CD4-positive, alpha-beta T cell treated with Interleukin-4 for 1 hour (primary cell): ENCODE results near the gene METTL1.

ENCODE experiments used
- DNase-seq, 2 donors: peaks; one replicate each; pipeline ENCODE4 v3.0.0-alpha.2; 2020 to 2022

METTL1 gene

DNA sequence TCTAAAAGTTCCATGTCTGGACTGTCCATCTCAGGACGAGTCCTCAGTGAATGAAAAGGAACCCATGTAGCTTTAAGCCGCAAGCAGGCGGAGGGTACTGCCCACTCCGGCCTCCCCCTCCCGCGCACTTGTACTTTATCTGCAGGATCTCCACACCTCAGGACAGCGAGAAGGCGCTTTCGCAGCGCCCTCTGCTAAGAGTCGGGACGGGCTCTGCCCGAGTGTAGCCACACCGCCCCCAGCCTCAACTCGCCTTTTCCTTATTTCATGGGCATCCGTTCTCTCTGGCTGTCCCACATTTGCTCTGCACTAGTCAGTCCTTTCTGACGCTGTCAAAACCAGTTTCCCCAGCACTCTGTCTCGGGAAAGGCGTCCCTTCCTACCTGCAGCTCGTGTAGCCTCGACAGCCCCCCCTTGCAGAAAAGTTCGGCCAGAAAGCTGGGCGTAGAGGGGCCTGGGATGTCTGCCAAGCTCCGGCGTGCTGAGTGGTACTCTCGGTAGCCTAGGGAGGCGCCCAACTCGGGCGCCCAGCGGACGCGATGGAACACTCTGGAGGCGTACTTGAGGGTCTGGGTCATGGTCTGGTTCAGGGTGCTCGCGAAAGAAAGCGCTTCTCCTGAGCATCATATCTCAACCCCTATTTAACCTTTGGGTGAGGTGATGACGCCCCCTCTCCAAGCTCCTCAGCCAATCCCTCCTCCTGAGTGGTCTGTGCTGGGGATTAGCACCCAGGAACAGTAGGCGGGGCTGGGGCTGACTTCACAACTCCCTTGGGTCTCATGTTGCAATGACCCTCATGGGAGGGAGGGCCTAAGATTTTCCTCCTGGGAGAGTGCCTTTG, 5.2 kb downstream of the METTL1 start, which contains the start of gene CYP27B1:
TSS of gene CYP27B1 (minus strand) at position 615 of the 841 bp plus-strand sequence. CDS start at position 578, 37 bp downstream.
- DNase-seq, result no peak

- no peak for DNase-seq
Measured at GRCh38 chr12:57765698-57766463, 6.0 kb downstream of the METTL1 start.

DNA sequence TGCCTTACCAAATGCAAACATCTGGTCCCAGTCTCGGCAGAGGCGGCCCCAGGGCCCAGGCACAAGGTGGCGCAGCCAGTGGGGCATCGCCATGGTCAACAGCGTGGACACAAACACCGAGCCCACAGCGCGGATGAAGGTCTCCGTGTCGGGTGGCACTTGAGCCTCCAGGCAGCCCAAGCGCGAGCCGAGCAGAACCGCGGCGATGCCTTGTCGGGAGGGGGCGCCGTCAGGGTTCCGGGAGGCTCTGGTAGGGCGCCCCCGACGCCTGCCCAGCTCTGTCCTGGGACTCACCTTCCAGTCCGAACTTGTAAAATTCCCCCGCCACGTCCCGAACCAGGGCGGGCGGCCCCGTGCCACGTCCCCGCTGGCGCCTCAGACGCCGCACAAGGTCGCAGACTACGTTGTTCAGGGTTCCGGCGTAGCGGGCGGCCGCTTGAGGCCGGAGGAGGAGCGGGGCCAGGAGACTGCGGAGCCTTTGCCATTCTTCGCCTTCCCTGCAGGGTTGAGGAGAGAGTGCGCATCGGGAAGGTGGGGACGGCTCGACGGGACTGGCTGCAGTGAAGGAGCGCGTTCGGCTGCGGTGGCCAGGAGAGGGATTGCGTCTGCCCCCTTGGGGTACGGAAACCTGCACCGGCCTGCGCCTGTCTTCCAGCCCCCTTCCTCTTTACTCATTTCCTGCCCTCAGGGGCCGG, 6.8 kb downstream of the METTL1 start:
- DNase-seq, result peak; percentile 46 to 57

GRCh38 chr12:57764662-57765002, 7.3 kb downstream of the METTL1 start:
- DNase-seq, result no peak

DNA sequence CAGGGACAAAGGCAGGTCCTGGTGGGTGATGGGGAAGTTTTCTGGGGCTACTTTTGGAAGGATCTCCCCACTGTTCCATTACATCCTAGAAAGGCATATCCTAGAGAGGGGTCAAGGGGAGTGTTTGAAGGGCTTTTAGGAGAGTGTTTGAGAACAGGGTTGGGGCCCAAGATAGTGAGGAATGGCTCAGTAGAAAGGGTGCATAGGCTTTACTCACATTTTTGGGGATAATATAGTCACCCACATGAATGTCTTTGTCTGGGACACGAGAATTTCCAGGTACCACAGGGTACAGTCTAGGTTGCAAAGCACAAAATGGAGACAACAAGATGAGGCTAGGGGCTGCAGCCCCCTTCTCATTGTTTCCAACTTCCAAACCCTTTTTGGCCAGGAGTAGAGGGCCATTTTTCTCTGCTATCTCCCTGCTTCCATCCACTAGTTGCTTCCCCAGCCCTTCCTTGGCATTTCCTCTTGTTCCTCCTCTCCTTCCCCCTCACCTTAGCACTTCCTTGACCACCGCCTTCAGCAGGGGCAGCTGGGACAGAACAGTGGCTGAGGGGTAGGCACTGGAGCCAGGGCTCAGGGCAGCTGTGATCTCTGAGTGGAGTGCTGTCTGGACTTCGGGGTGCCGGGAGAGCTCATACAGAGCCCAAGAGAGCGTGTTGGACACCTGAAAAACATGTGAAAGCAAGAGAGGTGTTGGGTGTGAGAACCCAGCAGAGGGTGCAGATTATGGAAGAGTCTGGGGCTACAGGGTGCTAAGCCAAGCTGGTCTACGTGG, 7.8 kb downstream of the METTL1 start:
- no peak for DNase-seq

DNA sequence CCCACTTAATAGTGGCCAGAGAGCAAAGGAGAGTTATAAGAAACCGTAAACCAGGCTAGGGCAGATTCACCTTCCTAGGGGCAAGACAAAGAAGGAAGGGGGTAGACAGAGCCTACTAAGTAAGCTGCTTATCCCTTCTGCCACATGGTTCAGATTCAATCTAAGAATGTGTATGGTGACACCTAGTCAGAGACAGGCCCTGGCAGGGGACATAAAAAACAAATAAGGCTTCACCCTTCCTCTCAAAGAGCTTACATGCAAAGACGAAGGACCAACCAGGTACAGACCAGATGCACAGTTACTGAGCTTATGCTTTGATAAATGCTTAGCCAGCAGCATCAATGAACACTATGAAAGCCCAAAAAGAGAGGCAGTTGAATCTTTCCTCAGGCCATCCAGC, 9.4 kb downstream of the METTL1 start:
- DNase-seq, result no peak

- DNase-seq, result no peak
Measured at GRCh38 chr12:57761391-57761998, 10.4 kb downstream of the METTL1 start.

- no peak for DNase-seq
Measured at GRCh38 chr12:57760347-57760982, 11.4 kb downstream of the METTL1 start.

DNA sequence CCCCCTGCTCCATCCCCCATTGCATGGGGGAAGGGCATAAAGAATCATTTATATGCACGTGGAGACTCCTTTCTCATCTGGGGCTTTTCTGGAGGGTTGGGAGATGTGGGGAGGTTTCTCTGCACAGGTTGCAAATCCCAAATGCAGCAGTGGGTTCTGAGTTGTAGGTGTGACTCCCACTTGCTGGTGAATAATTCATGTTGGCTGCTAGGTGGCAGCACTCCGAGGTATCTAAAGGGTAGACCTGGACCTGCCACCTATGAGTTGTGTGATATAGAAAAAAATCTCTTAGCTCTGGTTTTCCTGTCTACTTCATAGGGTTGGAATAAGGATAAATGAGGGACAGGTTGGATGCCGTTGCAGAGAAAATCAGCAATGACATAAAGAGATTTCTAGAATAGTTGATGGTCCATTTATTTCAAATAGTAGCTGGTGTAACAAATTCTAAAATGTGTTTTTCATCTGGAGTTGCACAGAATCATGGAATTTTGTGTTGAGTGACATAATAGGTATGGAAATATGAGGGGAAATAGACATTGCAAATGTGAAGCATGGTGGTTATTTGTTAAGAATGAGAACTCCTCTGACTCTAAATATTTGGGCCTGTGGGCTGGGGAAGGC, 12.4 kb downstream of the METTL1 start:
- peak; percentile 54 to 65 for DNase-seq

DNA sequence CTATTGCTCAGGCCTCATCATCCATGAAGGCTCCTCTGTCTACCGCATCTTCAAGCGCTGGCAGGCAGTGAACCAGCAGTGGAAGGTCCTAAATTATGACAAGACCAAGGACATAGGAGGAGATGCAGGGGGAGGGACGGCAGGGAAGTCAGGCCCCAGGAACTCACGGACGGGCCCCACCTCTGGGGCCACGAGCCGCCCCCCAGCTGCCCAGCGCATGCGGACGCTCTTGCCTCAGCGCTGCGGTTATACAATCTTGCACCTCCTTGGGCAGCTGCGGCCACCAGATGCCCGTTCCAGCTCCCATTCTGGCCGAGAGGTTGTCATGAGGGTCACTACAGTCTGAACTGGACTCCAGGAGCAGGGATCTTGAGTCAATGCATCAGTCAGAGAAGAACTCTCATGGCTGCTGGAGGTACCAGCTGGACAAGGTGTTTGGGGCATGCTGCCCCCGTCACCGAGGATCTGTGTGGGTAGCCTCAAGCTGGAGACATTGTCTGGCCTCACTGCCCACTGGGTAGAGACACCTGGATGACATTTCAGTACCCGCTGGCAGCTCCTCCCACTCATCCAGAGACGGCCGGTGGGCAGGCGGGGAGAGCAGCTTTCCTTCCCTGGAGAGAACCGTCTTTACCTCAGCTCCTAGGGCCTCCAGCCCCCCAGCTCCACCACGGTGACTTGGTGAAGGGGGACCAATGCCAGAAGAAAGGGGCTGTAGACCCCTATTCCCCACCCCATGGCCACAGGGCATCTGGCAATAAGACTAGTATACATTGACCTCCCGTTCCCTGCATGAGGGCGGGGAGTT, 13.1 kb downstream of the METTL1 start:
- no peak for DNase-seq

DNA sequence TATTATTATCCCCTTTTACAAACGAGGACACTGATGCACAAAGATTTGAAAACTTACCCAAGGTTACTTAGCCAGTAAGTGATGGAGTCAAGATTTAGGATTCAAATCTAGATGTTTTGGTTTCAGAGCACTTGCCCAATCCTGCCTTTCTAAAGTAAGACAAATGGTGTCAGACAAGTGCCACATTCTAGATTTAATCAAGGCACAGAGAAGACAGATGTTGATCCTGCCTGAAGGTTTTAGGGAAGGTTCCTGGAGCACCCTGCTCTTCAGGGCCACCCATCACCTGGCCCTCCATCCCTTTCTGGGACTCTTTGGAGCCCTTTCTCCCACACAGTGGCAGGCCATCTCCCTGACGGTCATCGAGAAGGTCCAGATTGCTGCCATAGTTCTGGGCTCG, 14.1 kb downstream of the METTL1 start:
- no peak for DNase-seq

DNA sequence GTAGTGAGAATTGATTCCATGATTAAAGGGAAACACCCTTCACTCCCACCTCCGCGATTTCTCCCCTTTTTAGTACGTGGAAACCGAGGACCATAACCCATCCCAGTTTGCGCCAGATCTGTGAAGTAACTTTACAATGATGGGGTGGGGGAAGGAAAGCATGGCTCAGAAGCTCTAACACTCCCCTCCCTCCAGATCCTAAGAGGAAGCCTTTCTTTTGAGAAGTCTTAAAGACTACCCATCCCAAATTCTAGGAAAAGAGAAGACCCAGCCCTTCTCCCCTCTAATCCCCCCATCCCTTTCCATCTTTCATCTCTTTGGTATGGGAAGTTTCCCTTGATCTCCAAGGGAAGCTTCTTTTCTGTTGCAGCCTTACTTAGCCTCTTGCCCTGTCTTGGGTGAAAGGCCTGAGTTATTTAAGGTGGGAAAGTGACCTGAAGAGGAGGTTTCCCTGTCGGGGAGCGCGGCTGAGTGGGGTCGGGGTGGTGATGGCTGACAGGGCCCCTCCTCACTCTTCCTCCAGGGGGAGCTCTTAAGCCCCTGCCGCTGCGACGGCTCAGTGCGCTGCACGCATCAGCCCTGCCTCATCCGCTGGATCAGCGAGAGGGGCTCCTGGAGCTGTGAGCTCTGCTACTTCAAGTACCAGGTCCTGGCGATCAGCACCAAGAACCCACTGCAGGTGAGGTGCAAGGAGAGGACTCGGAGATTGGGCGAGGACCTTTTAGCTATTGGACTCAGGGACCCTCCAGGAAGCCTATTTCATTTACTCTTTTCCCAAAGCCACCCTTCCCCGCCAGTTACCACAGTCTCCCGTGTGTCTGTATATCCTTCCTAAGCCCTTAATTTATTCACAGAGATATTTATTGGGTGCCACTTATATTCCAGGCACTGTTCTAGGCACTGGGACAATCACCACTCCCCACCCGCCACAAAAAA, 15.2 kb downstream of the METTL1 start:
- DNase-seq, result peak; percentile 75 to 78

DNA sequence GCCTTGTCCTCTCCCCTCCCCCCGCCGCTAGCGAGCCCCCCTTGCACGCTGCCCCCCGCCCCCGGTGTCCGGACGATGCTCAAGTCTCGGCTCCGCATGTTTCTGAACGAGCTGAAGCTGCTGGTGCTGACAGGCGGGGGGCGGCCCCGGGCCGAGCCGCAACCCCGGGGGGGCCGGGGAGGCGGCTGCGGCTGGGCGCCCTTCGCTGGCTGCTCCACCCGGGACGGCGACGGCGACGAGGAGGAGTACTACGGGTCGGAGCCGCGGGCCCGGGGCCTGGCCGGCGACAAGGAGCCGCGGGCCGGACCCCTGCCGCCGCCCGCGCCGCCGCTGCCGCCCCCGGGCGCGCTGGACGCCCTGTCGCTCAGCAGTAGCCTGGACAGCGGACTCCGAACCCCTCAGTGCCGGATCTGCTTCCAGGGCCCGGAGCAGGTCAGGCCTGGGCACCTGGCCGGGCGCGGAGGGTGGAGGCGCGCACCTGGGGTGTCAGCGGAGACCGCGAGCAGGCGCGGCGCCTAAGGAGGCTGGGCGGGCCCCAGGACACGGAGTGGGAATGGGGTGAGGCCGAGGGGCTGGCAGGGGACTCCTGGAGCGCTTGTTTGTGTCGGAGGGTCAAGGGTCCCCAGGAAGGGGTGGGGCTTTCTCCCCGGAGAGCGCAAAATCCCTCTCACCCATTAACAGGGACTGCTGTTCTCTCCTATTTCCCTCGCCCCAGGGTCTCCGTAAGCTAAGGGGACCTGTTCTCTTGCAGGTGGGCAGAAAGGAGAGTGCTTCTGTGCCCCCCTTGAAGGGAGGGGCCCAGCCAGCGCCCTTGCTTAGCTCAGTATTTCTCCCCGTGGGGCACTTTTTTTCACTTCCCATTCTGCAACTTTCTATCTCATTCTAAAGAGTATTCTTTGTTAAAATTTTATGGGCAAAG, 16.2 kb downstream of the METTL1 start:
- peak; percentile 41 to 45 for DNase-seq

DNA sequence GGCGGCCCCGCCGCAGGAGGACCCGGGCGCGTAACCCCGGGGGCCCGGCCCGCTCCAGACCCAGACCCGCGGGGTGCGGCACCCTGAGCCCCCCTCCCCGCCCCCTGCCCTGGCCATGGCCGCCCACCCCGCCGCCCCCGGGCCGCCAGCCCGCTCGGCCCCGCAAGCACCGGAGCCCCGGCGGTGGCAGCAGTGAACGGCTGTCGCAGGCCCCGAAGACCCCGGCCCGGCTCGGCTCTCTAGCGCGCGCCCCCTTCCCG, 16.8 kb downstream of the METTL1 start:
- no peak for DNase-seq

DNA sequence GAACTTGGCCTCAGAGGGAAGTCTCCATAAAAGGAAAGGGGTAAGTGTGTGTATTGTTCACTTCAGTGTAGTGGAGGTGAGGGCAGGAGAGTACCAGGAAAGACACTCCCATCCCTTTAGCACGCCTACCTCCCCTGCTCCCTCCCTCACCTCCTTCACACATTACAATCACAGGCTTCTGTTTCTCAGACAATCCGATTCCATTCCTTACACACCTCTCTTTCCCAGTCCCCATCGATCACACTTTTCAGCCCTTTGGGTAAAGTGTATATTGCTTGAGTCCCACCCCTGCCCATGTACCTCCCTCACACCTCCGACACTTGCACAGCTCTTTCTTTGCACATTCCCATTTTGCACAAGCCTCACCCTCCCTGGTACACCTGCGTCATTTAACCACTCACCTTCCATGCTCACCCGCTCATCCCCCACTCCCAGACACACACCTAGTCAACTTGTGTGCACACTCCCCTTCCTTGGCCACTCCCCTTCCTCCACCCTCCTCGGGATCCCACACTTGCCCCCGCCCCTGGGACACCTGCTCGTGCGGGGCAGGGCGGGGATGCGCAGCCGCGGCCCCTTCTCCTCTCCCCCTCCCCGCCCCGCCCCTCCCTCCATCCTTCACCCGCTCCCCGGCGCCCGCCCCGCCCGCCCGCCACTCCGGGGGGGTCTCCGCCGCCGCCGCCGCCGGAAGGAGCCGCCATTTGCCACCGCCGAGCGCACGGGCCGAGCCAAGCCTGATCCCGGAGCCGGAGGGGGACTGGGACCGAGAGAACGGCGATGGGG, 17.3 kb downstream of the METTL1 start, which contains the start of gene MARCHF9:
TSS of gene MARCHF9 (plus strand) at position 693 of the 783 bp plus-strand sequence. CDS start 426 bp downstream, outside the sequence.
- DNase-seq, result peak; percentile 91 to 94

GRCh38 chr12:57753756-57754337, 18.1 kb downstream of the METTL1 start:
- DNase-seq, result no peak

- DNase-seq, result no peak
Measured at GRCh38 chr12:57752668-57753000, 19.3 kb downstream of the METTL1 start.
